ENCODE data around the gene HIP1R. TPM values are rescaled to one million over a fixed set of nuclear protein-coding genes. Genes with fewer than 3 reads are reported as not detected.

The HIP1R gene
- total and polyA plus RNA-seq, 2 of the 8 experiments (the other 6 are each of a cell fraction or from before 2014, with no cell fraction given) = 11.2 to 14.5 TPM

DNA sequence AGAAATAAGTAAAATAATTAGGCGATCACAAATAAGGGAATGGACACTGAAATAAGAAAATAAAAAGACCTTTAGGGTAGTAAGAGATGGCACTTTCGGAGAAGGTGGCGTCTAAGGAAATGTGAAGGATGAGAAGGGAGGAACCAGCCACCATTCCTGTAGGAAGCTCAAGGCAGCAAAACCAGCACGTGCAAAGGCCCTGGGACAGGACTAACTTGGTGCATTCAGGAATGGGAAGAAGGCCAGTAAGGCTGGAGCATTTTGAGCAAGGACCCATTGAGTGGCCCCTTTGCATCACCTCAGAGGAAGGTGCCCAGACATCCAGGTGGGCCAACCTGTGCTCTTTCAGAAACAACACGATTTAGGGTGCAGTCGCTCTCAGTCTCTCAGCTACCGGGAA lies 61.4 kb downstream of the HIP1R start:
- H3K4me1 ChIP-seq (replicated peaks in 1 of 4; ENCODE audit: control insufficient read depth in 3 of 4, insufficient read depth in 4 of 4, low read length in 3 of 4) = peaks cover 4 to 10% (median 6%) of the 10 kb centered on the region in 4 experiments; a peak in 6 of 7 replicates
- ChIA-PET CTCF (ENCODE audit: partially characterized antibody) (interaction anchor here (0.6 to 1.6 kb wide), 4 partner anchors 26 to 115 kb away, joined by 3 to 6 read pairs (median 3); no protein-coding TSS in a partner anchor), POLR2A (ENCODE audit: partially characterized antibody) (no interaction called here)
- no peak overlapping the region for H4K8ac ChIP-seq (ENCODE audit: extremely low read depth, insufficient read depth, low read length)
- H3K27ac ChIP-seq (ENCODE audit: low read depth, low read length) = no peak overlapping the region
- 0 out of 2 replicates have a peak overlapping the region, but pooled peaks have one; percentile 11 for H2BK15ac ChIP-seq (ENCODE audit: low read length)
- H4K20me1 ChIP-seq (replicated peaks in 1 of 2; ENCODE audit: control insufficient read depth in 1 of 2, insufficient read depth in 2 of 2, low read length in 2 of 2) = peaks cover 2 to 9% of the 10 kb centered on the region in 2 experiments
- no peak for FAIRE-seq
- no peak overlapping the region for H3K9ac ChIP-seq (replicated peaks in 1 of 4; ENCODE audit: extremely low read depth in 1 of 4, low read depth in 3 of 4, low read length in 3 of 4)
- no peak overlapping the region for H2AFZ ChIP-seq (ENCODE audit: low read length)
- 91% methylated on average over 7 of the region's 7 CpGs; no CpG with 5 or more reads in 1 of the 2 experiments for WGBS, 2 experiments (ENCODE audit: extremely low coverage in 1 of 2, insufficient coverage in 1 of 2, insufficient read length in 1 of 2, insufficient replicate concordance in 2 of 2, low coverage in 1 of 2, low lambda C conversion rate in 2 of 2, missing lambda C conversion rate in 1 of 2)
- peaks cover 4% of the 10 kb centered on the region; the same call in 1 of the 2 replicates for H3K23me2 ChIP-seq (ENCODE audit: low read depth, low read length)
- H3K56ac ChIP-seq (replicated peaks; ENCODE audit: insufficient read length, low read depth, low read length) = no peak overlapping the region
- no peak overlapping the region for H3K4ac ChIP-seq (replicated peaks; ENCODE audit: insufficient read length, low read depth, low read length)
- no peak overlapping the region for H2BK20ac ChIP-seq (ENCODE audit: low read length)
- H3K79me1 ChIP-seq (ENCODE audit: low read depth, low read length) = no peaks in the 10 kb centered on the region; the same call in 1 of the 2 replicates
- no peaks in the 10 kb centered on the region for H3K9me3 ChIP-seq (ENCODE audit: insufficient read depth in 2 of 2, low read depth in 1 of 2, low read length in 1 of 2)
- H3K23ac ChIP-seq (ENCODE audit: insufficient read length) = no peak overlapping the region
- no peak overlapping the region; the same call in 1 of the 2 replicates for H2BK12ac ChIP-seq (ENCODE audit: low read depth, low read length)
- no peak overlapping the region for H4K91ac ChIP-seq (replicated peaks; ENCODE audit: insufficient read length, low read length)
- no peak overlapping the region for H3K18ac ChIP-seq (ENCODE audit: extremely low read depth, low read length)
- H2AK5ac ChIP-seq (ENCODE audit: low read depth, low read length) = no peak overlapping the region; the same call in 1 of the 2 replicates
- H2BK5ac ChIP-seq (ENCODE audit: low read depth, low read length) = no peak overlapping the region
- H3K14ac ChIP-seq (ENCODE audit: insufficient read length) = no peak overlapping the region
- H3K4me3 ChIP-seq (ENCODE audit: extremely low read depth in 1 of 4, insufficient read depth in 2 of 4, low read depth in 3 of 4, low read length in 4 of 4) = no peak overlapping the region
- no peaks in the 10 kb centered on the region for H3K36me3 ChIP-seq (ENCODE audit: control insufficient read depth in 2 of 4, insufficient read depth in 4 of 4, low read length in 3 of 4)
- H4K5ac ChIP-seq (ENCODE audit: insufficient read length, low read depth, low read length) = no peak overlapping the region
- DNase-seq (ENCODE audit: low read depth in 1 of 2, low spot score in 2 of 2) = no peak
- peak overlapping the region in 1 of 2 experiments; percentile 69; a peak in 1 of 4 replicates for H3K4me2 ChIP-seq (ENCODE audit: insufficient read depth in 1 of 2, low read depth in 2 of 2, low read length in 2 of 2)
- peaks cover 3 to 28% (median 20%) of the 10 kb centered on the region in 4 experiments for H3K27me3 ChIP-seq (replicated peaks in 1 of 4; ENCODE audit: control insufficient read depth in 3 of 4, extremely low read depth in 1 of 4, insufficient read depth in 3 of 4, low read length in 3 of 4)
- TF ChIP-seq EGR1 (IDR thresholded peaks at IDR 0.05; ENCODE audit: borderline replicate concordance, low read depth, low read length) (no peak), POU5F1 (IDR thresholded peaks at IDR 0.05; ENCODE audit: low read depth, low read length) (no peak), SAP30 (IDR thresholded peaks at IDR 0.05; ENCODE audit: insufficient read depth, insufficient replicate concordance, low read length) (no peak), SRF (IDR thresholded peaks at IDR 0.05; ENCODE audit: low read depth, low read length) (no peak), TCF12 (IDR thresholded peaks at IDR 0.05; ENCODE audit: low read depth, low read length) (no peak), NANOG (IDR thresholded peaks at IDR 0.05; ENCODE audit: insufficient read depth, low read depth, low read length, poor library complexity, severe bottlenecking) (no peak), RFX5 (IDR thresholded peaks at IDR 0.05; ENCODE audit: borderline replicate concordance, low read depth, low read length) (no peak), KDM1A (IDR thresholded peaks at IDR 0.05; ENCODE audit: borderline replicate concordance, low read length) (no peak), POLR2A (IDR thresholded peaks at IDR 0.05; ENCODE audit: control extremely low read depth in 1 of 2, low read depth in 2 of 2, low read length in 2 of 2) (no peak)
- no peak overlapping the region for H2BK120ac ChIP-seq (replicated peaks; ENCODE audit: low read depth, low read length)
- peaks cover 0 to 25% of the 10 kb centered on the region in 2 experiments; a peak in 2 of 4 replicates for H3K79me2 ChIP-seq (ENCODE audit: control insufficient read depth in 1 of 2, insufficient read depth in 2 of 2, low read length in 2 of 2)
